H9 (cell line): ENCODE results near the gene EFHD2. TPM values are rescaled to one million over a fixed set of nuclear protein-coding genes. Genes with fewer than 3 reads are reported as not detected.
A peak's percentile ranks its signal among the peaks of the same experiment; 100 is the strongest.
"Not testable (repeated sequence)": the region's sequence is repeated elsewhere in the genome, so short reads cannot be mapped to it uniquely, and the experiment has no call there.

Experiments used
- DNase-seq: peaks from one replicate; pipeline ENCODE4 v3.0.0-alpha.2; 2017
- H2AFZ ChIP-seq: one replicate; pipeline ENCODE4 v1.6.1; 2013; ENCODE audit warnings: mild to moderate bottlenecking, low read length, control low read depth, moderate library complexity
- H2AK5ac ChIP-seq: 2 replicates; pipeline ENCODE4 v1.6.1; 2013; ENCODE audit warnings: low read length, control low read depth, mixed read lengths; ENCODE audit not compliant: insufficient read length
- H2BK120ac ChIP-seq: one replicate; pipeline ENCODE4 v1.6.1; 2013; ENCODE audit warnings: low read depth, mild to moderate bottlenecking, low read length, control low read depth, inconsistent platforms; ENCODE audit not compliant: poor library complexity, severe bottlenecking
- H2BK12ac ChIP-seq: 2 replicates; pipeline ENCODE4 v1.6.1; 2013; ENCODE audit warnings: low read length, control low read depth, mixed read lengths, low read depth; ENCODE audit not compliant: insufficient read length
- H2BK15ac ChIP-seq: 2 replicates; pipeline ENCODE4 v1.6.1; 2013; ENCODE audit warnings: low read depth, low read length, control low read depth
- H2BK20ac ChIP-seq: one replicate; pipeline ENCODE4 v1.6.1; 2013; ENCODE audit warnings: low read depth, mild to moderate bottlenecking, low read length, control low read depth, inconsistent platforms; ENCODE audit not compliant: poor library complexity, severe bottlenecking
- H2BK5ac ChIP-seq: 2 replicates; pipeline ENCODE4 v1.6.1; 2013; ENCODE audit warnings: low read length, control low read depth, mixed read lengths; ENCODE audit not compliant: insufficient read length
- H3K14ac ChIP-seq: 2 replicates; pipeline ENCODE4 v1.6.1; 2013; ENCODE audit warnings: low read length, control low read depth; ENCODE audit not compliant: insufficient read depth
- H3K18ac ChIP-seq: 2 replicates; pipeline ENCODE4 v1.6.1; 2013; ENCODE audit warnings: low read depth, mild to moderate bottlenecking, mixed read lengths, low read length, control low read depth; ENCODE audit not compliant: insufficient read length
- H3K23ac ChIP-seq: 2 replicates; pipeline ENCODE4 v1.6.1; 2013; ENCODE audit warnings: low read length, control low read depth, mixed read lengths, low read depth; ENCODE audit not compliant: insufficient read length
- H3K23me2 ChIP-seq: 2 replicates; pipeline ENCODE4 v1.6.1; 2013; ENCODE audit warnings: low read depth, mild to moderate bottlenecking, mixed read lengths, low read length, control low read depth; ENCODE audit not compliant: insufficient read length, poor library complexity, severe bottlenecking
- H3K27ac ChIP-seq: 2 replicates; pipeline ENCODE4 v1.5.1; 2013; ENCODE audit warnings: low read length, control low read depth, mixed read lengths, low read depth; ENCODE audit not compliant: insufficient read length
- H3K27me3 ChIP-seq: 2 replicates; pipeline ENCODE4 v1.6.1; 2013; ENCODE audit warnings: low read length, control low read depth, inconsistent platforms; ENCODE audit not compliant: insufficient read depth
- H3K4ac ChIP-seq: 2 replicates; pipeline ENCODE4 v1.6.1; 2013; ENCODE audit warnings: low read depth, mild to moderate bottlenecking, control low read depth, inconsistent platforms, low read length, moderate library complexity
- H3K4me1 ChIP-seq: 2 replicates; pipeline ENCODE4 v1.6.1; 2013; ENCODE audit warnings: low read length, control low read depth, inconsistent platforms; ENCODE audit not compliant: insufficient read depth
- H3K4me2 ChIP-seq: 2 replicates; pipeline ENCODE4 v1.6.1; 2013; ENCODE audit warnings: low read length, control low read depth, mixed read lengths; ENCODE audit not compliant: insufficient read length, insufficient read depth
- H3K56ac ChIP-seq: 2 replicates; pipeline ENCODE4 v1.6.1; 2013; ENCODE audit warnings: low read depth, mild to moderate bottlenecking, mixed read lengths, low read length, control low read depth; ENCODE audit not compliant: insufficient read length
- H3K79me1 ChIP-seq: 2 replicates; pipeline ENCODE4 v1.6.1; 2013; ENCODE audit warnings: low read depth, mild to moderate bottlenecking, moderate library complexity, low read length, control low read depth, inconsistent platforms; ENCODE audit not compliant: insufficient read depth, poor library complexity, severe bottlenecking
- H3K79me2 ChIP-seq: 2 replicates; pipeline ENCODE4 v1.6.1; 2013; ENCODE audit warnings: low read length, control low read depth, inconsistent platforms; ENCODE audit not compliant: insufficient read depth
- H3K9ac ChIP-seq: 2 replicates; pipeline ENCODE4 v1.6.1; 2013; ENCODE audit warnings: low read length, control low read depth, mixed read lengths; ENCODE audit not compliant: insufficient read length; ENCODE audit errors: extremely low read depth
- H3K9me3 ChIP-seq: one replicate; pipeline ENCODE4 v1.6.1; 2013; ENCODE audit warnings: low read depth, low read length, inconsistent platforms; ENCODE audit not compliant: control insufficient read depth
- H3T11ph ChIP-seq: one replicate; pipeline ENCODE4 v1.6.1; 2013; ENCODE audit warnings: mild to moderate bottlenecking, low read length, control low read depth, inconsistent platforms
- H4K20me1 ChIP-seq: one replicate; pipeline ENCODE4 v1.6.1; 2013; ENCODE audit not compliant: control insufficient read depth, insufficient read length, insufficient read depth
- H4K5ac ChIP-seq: 2 replicates; pipeline ENCODE4 v1.6.1; 2013; ENCODE audit warnings: low read depth, mild to moderate bottlenecking, mixed read lengths, low read length, control low read depth; ENCODE audit not compliant: insufficient read length
- H4K8ac ChIP-seq: replicated peaks from 2 replicates; pipeline ENCODE4 v1.6.1; 2013; ENCODE audit warnings: low read length, control low read depth, mixed read lengths, low read depth; ENCODE audit not compliant: insufficient read length
- H4K91ac ChIP-seq: 2 replicates; pipeline ENCODE4 v1.6.1; 2013; ENCODE audit warnings: low read depth, mild to moderate bottlenecking, moderate library complexity, mixed read lengths, low read length, control low read depth; ENCODE audit not compliant: insufficient read length
- H3K27ac Mint-ChIP-seq, 3 experiments: 2 replicates in 2 of 3; 3 replicates in 1 of 3; pipeline ENCODE4 v1.8.0; 2020 to 2021; ENCODE audit warnings: mixed read lengths in 3 of 3, mild to moderate bottlenecking in 1 of 3, moderate library complexity in 1 of 3
- H3K27me3 Mint-ChIP-seq: 2 replicates; pipeline ENCODE4 v1.8.0; 2021; ENCODE audit warnings: low read depth, mild to moderate bottlenecking, moderate library complexity, mixed read lengths
- H3K36me3 Mint-ChIP-seq, 3 experiments: 2 replicates in 2 of 3; 3 replicates in 1 of 3; pipeline ENCODE4 v1.8.0; 2020 to 2021; ENCODE audit warnings: low read depth in 3 of 3, mixed read lengths in 3 of 3; ENCODE audit not compliant: insufficient read depth in 1 of 3
- H3K4me1 Mint-ChIP-seq, 2 experiments: 2 replicates each; pipeline ENCODE4 v1.8.0; 2020; ENCODE audit warnings: mixed read lengths in 2 of 2
- H3K4me3 Mint-ChIP-seq, 2 experiments: 2 replicates in 1 of 2; 3 replicates in 1 of 2; pipeline ENCODE4 v1.8.0; 2020 to 2021; ENCODE audit warnings: mild to moderate bottlenecking in 2 of 2, mixed read lengths in 2 of 2, moderate library complexity in 1 of 2
- H3K9me3 Mint-ChIP-seq, 2 experiments: 2 replicates in 1 of 2; 3 replicates in 1 of 2; pipeline ENCODE4 v1.8.0; 2020; ENCODE audit warnings: mild to moderate bottlenecking in 2 of 2, mixed read lengths in 2 of 2, moderate library complexity in 1 of 2
- CTCF ChIP-seq: fragments of 200-600 bp; sonication (generic); conservative IDR thresholded peaks from 3 replicates; pipeline ENCODE4 v1.8.0; 2021; ENCODE audit warnings: antibody characterized with exemption, mild to moderate bottlenecking
- WGBS: extraction: QIAGEN DNeasy Blood & Tissue Kit; methylation state at CpG from one replicate; pipeline ENCODE4 v1.1.7; 2013; ENCODE audit warnings: missing lambda C conversion rate, low lambda C conversion rate, mixed read lengths; ENCODE audit not compliant: insufficient read length; ENCODE audit errors: extremely low coverage; 5-methylcytosine and 5-hydroxymethylcytosine counted together
- total RNA-seq: library from RNA; stranded (reverse); gene quantifications from 2 replicates; pipeline ENCODE4 v1.2.1, GENCODE V29; 2021

EFHD2 gene
- total RNA-seq, 1 experiment from 2014 or later = 16.5 TPM

DNA sequence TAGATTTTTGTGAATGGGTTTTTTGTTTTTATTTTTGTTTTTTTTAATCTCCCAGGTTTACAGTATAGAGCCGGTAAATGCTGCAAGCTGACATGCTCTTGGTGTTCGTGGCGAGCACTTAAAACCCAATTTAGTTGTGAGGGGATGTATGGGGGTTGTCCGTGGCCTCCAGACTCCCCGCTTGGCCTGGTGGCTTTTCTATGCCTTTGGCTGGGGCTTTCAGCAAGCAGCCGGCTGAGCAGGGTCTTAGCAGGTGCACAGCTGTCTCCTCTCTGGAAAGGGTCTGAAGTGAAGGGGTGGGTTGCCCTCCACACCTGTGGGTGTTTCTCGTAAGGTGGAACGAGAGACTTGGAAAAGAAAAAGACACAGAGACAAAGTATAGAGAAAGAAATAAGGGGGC is 31.0 kb upstream of the EFHD2 start:
- H2AK5ac ChIP-seq = no peak overlapping the region
- H2BK20ac ChIP-seq = no peak overlapping the region
- peaks cover 10% of the 10 kb centered on the region; the same call in 1 of the 2 replicates for H3K27me3 ChIP-seq
- no peaks in the 10 kb centered on the region for H3K9me3 ChIP-seq
- no peaks in the 10 kb centered on the region for H3K79me1 ChIP-seq
- no peak overlapping the region for H3K4me2 ChIP-seq
- no peak overlapping the region for H3K4ac ChIP-seq
- no peak overlapping the region for H3K9ac ChIP-seq
- H3K27ac ChIP-seq = no peak overlapping the region
- peak overlapping the region in 1 of 2 experiments; percentile 13; a peak in 1 of 5 replicates for H3K4me3 Mint-ChIP-seq
- H3K4me1 Mint-ChIP-seq = peaks cover 44 to 58% of the 10 kb centered on the region in 2 experiments
- H3K56ac ChIP-seq = no peak overlapping the region
- H4K5ac ChIP-seq = no peak overlapping the region
- H3T11ph ChIP-seq = no peak overlapping the region
- DNase-seq = no peak
- peaks cover under 1% of the 10 kb centered on the region; the same call in 1 of the 2 replicates for H3K4me1 ChIP-seq
- peaks cover 58% of the 10 kb centered on the region for H3K27me3 Mint-ChIP-seq
- TF ChIP-seq CTCF = no peak
- H3K27ac Mint-ChIP-seq = peak overlapping the region in 1 of 3 experiments; percentile 47; a peak in 1 of 7 replicates
- no peak overlapping the region for H3K14ac ChIP-seq
- H3K23me2 ChIP-seq = no peaks in the 10 kb centered on the region
- H2BK5ac ChIP-seq = no peak overlapping the region
- H3K23ac ChIP-seq = no peak overlapping the region
- H3K79me2 ChIP-seq = no peaks in the 10 kb centered on the region
- no peak overlapping the region for H2BK15ac ChIP-seq
- H2BK12ac ChIP-seq = no peak overlapping the region
- WGBS = no CpG with 5 or more reads among the region's 8 CpGs
- H4K20me1 ChIP-seq = peaks cover 2% of the 10 kb centered on the region
- H3K36me3 Mint-ChIP-seq = no peaks in the 10 kb centered on the region; a peak in 1 of 7 replicates
- H3K9me3 Mint-ChIP-seq = no peaks in the 10 kb centered on the region
- no peak overlapping the region for H2BK120ac ChIP-seq
- H2AFZ ChIP-seq = no peak overlapping the region
- H4K91ac ChIP-seq = no peak overlapping the region
- no peak overlapping the region for H4K8ac ChIP-seq
- no peak overlapping the region for H3K18ac ChIP-seq

DNA sequence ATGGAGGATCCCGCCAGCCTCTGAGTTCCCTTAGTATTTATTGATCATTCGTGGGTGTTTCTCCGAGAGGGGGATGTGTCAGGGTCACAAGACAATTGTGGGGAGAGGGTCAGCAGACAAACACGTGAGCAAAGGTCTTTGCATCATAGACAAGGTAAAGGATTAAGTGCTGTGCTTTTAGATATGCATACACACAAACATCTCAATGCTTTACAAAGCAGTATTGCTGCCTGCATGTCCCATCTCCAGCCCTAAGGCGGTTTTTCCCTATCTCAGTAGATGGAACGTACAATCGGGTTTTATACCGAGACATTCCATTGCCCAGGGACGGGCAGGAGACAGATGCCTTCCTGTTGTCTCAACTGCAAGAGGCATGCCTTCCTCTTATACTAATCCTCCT is 30.5 kb upstream of the EFHD2 start:
- not testable (repeated sequence) for H2BK15ac ChIP-seq, H3K79me1 ChIP-seq, H3K4ac ChIP-seq, H3K79me2 ChIP-seq, H3K23me2 ChIP-seq, H4K20me1 ChIP-seq, H2AFZ ChIP-seq, H2BK120ac ChIP-seq, H3K27ac Mint-ChIP-seq, H2AK5ac ChIP-seq, H3K9me3 Mint-ChIP-seq, H2BK12ac ChIP-seq, H3K9me3 ChIP-seq, H3K27ac ChIP-seq, H3K18ac ChIP-seq, H3K56ac ChIP-seq, H2BK5ac ChIP-seq, H4K91ac ChIP-seq, H3K9ac ChIP-seq, H3K4me1 ChIP-seq, H3K36me3 Mint-ChIP-seq, H3K4me2 ChIP-seq, H3T11ph ChIP-seq, H3K4me3 Mint-ChIP-seq, H2BK20ac ChIP-seq, H4K5ac ChIP-seq, H3K23ac ChIP-seq, H4K8ac ChIP-seq, DNase-seq, H3K14ac ChIP-seq
- peaks cover 62% of the 10 kb centered on the region for H3K27me3 Mint-ChIP-seq
- WGBS = no CpG with 5 or more reads among the region's 9 CpGs
- H3K4me1 Mint-ChIP-seq = peaks cover 48 to 62% of the 10 kb centered on the region in 2 experiments
- peaks cover 12% of the 10 kb centered on the region; the same call in 1 of the 2 replicates for H3K27me3 ChIP-seq
